Activated CD4-positive, alpha-beta T cell treated with anti-CD3 and anti-CD28 coated beads for 24 hours (primary cell): Measurements from ENCODE around the gene CCDC57.
"Not testable (repeated sequence)": the region's sequence is repeated elsewhere in the genome, so short reads cannot be mapped to it uniquely, and the experiment has no call there.

ENCODE experiments used
- DNase-seq, 2 donors: peaks; one replicate each; pipeline ENCODE4 v3.0.0-alpha.2; 2020; ENCODE audit warnings: low read depth in 2 of 2

The CCDC57 gene

GRCh38 chr17:82175951-82176350, 36.7 kb downstream of the CCDC57 start:
- DNase-seq: no peak

DNA sequence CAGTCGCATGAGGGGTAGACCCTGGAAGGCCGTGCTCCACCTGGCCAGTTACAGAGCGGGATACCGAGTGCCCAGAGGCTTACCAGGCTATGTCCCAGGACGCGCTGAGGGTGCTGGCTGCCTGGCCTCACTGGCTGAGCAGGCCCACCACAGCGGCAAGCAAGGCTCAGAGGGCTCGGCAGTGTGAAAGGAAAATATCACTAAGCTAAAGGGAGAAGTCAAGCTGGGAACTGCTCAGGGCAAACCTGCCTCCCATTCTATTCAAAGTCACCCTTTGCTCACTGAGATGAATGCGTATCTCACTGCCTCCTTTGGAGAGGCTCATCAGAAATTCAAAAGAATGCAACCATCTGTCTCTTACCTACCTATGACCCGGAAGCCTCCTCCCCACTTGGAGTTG, 37.4 kb downstream of the CCDC57 start:
- DNase-seq: no peak

- DNase-seq: not testable (repeated sequence)
Observed at GRCh38 chr17:82174042-82174857, 38.4 kb downstream of the CCDC57 start.

DNA sequence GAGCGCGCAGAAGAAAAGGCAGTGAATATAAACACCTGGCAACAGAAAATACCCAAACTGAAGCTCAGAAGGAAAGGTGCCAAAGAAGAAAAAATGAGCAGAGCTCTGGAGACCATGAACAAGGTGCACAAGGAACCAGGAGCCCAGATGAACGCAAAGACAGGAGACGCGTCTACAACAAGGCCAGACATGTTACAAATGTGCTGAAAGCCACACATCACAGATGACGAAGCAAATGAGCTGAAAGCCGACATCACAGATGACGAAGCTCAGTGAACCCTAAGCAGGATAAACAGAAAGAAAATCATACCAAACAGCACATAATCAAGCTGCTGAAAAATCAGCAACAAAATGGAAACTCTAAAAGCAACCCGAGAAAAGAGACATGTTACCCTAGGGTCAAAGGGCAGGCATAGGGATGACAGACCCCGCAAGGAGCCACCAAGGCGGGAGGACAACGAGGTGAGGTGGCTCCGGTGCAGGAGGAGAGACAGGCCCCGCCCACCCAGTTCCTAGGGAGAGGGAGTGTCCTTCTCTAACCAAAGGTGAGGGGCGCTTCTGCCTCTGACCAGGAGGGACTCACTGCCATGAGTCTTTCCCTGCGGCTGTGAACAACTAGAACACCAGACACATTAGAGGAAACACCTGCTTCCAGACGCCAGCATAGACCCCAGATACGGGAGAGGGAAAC, 39.1 kb downstream of the CCDC57 start:
- no peak for DNase-seq

GRCh38 chr17:82172486-82173160, 40.0 kb downstream of the CCDC57 start:
- no peak for DNase-seq

DNA sequence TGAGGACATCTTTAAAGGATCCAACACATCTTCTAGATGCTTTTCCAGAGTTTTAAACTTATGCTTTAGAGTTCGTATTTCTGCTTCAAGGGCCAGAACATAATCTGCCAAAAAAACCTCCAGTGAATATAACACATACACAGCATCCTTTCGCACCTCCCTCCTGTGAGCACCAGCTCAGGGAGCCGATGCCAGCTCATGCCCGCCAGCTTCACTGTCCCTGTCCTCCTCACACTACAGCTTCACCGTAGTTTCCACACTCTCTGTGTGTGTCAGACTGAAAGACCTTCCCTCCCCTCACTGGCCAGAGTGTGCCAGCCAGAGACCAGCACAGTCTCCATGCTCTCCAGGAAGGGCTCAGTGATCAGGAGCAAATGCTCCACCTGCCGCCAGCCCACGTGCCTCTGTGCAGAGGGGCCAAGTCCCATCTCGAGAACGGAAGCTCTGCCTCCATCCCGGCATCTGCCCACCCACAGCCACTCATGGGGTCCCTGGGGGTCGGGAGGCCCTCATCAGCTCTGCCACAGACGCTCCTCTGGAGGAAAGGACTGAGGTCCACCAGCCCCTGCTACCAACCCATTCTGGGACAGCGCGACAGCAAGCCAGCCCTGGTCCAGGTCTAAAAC, 40.8 kb downstream of the CCDC57 start:
- DNase-seq: no peak

DNA sequence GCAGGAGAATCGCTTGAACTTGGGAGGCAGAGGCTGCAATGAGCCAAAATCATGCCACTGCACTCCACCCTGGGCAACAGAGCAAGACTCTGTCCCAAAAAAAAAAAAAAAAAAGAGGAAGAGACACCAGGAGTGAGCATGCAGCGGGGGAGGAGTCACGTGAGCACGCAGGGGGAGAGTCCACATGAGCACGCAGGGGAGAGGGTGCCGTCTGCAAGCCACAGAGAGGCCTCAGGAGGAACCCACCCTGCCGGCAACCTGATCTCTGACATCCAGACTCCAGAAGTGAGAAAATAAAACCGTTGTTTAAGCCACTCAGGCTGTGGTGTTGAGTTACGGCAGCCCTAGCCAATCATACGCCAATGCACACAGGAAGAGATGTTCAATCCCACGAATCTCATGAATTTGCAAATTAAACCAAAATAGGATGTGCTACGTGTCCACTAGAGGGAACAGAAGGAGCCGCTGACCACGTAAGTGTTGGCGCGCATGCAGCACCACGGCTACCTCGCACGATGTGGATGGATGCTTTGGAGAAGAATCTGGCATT, 42.2 kb downstream of the CCDC57 start:
- DNase-seq: no peak

DNA sequence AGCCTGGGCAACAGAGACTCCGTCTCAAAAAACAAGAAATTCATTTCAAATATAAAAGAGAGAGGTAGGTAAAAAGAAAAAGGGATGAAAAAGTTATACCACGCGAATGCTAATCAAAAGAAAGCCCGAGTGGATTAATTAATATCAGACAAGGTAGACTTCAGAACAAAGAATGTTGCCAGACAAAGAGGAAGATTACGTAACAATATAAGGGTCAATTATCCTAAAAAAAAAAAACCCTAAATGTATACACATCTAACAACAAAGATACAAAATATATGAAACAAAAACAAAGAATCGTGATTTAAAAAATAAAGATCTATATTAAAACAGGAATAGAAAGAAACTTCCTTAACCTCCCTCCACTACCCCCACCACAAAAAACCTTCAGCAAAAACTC, 44.1 kb downstream of the CCDC57 start:
- no peak for DNase-seq

- no peak for DNase-seq
Observed at GRCh38 chr17:82167028-82167427, 45.6 kb downstream of the CCDC57 start.

GRCh38 chr17:82164853-82165252, 47.8 kb downstream of the CCDC57 start:
- no peak for DNase-seq

DNA sequence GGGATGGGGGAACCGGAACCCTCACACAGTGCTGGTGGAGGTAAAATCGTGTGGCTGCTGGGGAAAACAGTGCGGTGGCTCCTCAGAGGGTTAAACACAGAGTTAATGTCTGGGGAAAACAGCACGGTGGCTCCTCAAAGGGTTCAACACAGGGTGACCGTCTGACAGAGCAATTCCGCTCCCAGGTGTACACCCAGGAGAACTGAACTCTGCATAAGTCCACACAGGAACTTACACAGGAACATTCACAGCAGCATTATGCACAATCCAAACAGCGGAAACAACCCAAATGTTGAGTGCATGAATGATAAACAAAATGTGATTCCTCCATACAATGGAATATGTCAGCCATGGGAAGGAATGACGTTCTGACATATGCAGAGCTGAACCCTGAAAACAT, 51.4 kb downstream of the CCDC57 start:
- DNase-seq: no peak

DNA sequence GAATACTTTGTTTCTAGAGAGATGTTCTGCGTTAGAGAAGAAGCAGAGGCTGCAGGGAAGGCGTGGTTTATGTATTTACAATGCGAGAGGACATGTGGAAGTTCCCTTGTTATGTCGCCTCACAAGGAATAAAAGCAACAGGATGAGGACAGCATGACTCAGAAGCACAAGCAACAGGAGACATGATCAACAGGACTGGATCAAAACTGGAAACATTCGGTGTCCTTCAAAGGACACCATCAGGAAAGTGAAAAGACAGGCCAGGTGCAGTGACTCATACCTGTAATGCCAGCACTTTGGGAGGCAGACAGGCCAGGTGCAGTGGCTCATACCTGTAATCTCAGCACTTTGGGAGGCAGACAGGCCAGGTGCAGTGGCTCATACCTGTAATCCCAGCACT, 52.6 kb downstream of the CCDC57 start:
- no peak for DNase-seq

- DNase-seq: no peak
Observed at GRCh38 chr17:82158825-82159224, 53.8 kb downstream of the CCDC57 start.

DNA sequence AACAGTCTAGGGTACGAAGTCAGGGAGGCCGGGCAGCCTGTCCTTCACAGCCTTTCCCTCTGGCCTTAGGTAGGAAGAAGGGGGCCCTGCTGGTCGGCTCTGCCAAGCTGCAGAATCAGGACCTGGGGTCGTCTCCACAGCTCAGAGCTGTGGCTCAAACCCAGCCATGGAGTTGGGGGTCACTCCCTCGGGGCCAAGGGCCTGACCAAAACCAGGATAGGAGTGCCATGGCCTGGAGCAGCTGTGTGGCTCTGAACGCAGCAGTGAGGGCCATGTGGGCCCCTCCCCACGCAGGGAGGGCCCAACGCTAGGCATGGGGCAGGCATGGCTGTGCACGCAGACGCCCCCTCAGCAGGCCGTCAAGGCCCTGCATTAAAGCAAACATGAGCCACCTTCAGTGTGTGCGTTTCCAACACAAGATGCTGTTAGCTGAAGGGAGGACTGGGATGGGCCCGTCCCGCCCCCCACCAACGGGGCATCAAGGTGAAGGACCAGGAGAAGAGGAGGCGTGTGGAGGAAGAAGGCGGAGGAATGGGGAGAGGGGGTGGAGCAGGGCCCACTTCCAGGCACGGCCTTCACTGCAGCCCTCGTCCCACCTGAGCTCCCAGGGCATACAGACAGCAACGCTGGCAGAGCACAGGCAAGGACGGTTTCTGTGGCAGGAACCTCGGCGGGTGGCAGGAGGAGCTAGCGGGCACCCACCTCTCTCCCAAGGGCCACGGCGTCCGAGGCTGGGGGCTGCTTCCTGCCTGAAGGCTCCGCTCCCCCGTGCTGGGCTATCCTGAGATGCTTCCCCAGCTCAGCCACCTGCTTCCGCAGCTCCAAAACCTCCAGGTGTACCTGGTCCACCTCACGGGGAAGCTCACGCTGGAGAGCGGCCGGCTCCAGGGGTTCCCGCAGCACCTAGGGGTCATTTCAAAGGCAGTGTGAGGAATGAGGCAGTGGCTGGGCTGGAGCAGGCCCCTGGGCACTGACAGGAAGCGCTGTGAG, 55.3 kb downstream of the CCDC57 start:
- DNase-seq: no peak

GRCh38 chr17:82156284-82156925, 56.2 kb downstream of the CCDC57 start:
- no peak for DNase-seq

DNA sequence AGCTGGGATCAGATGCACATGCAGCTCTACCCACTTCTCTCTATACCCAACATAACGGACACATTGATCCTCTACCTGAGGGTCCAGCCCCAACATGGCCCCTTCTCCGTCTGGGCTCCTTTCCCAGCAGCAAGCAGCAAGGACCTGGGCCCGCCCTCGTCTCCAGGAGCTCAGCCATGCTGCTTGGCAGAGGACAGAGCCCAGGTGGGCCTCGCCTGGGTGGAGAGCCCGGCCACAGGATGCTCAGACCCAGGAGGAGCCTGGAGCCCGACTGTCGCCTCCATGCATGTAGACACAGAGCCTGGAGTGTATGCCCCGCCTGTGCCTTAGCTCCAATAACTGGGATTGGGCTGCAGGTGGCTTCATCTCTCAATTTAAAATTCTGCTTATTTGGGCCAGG, 57.0 kb downstream of the CCDC57 start:
- DNase-seq: no peak

- no peak for DNase-seq
Observed at GRCh38 chr17:82154881-82155331, 57.7 kb downstream of the CCDC57 start.

GRCh38 chr17:82153745-82154375, 58.8 kb downstream of the CCDC57 start:
- peak; percentile 74 to 76 for DNase-seq

DNA sequence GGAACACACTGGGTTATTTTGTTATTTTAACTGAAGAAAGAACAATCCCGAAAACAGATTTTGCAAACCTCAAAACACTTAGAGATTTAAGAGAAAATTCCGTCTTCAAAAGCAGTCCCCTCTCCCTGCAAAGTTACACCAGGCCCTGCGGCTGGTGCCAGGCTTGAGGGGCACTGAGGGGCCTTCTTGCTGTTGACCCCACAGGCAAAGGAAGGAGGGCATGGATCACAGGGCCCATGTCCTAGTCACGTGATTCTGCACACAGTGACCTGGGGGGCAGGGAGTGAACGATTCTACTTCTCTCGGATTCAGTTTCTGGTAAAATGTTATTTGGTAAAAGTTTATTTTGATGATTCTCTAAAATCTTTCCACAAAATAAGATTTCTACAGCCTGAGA, 59.3 kb downstream of the CCDC57 start:
- no peak for DNase-seq
